Pulmonary artery endothelial cell (primary cell): ENCODE results near the gene TTR. TPM values are rescaled to one million over a fixed set of nuclear protein-coding genes. Genes with fewer than 3 reads are reported as not detected.
A peak's percentile ranks its signal among the peaks of the same experiment; 100 is the strongest.

ENCODE experiments used
- DNase-seq: peaks from one replicate; pipeline ENCODE4 v3.0.0-alpha.2; 2011; ENCODE audit warnings: low read depth, low spot score
- total RNA-seq: library from RNA; depleted of rRNA; stranded (reverse); fragments of >200 nt; gene quantifications from 2 replicates; pipeline ENCODE4 v1.2.3, GENCODE V29; 2014

Gene TTR
- total RNA-seq, 1 donor from 2014 or later: not detected

GRCh38 chr18:31579375-31579774 is 12.3 kb upstream of the TTR start:
- DNase-seq: no peak

- peak; percentile 29 for DNase-seq
Observed at GRCh38 chr18:31581498-31582197, 10.0 kb upstream of the TTR start.

GRCh38 chr18:31583185-31583854 is 8.4 kb upstream of the TTR start:
- no peak for DNase-seq

- DNase-seq: no peak
Observed at GRCh38 chr18:31585991-31586390, 5.7 kb upstream of the TTR start.

GRCh38 chr18:31586616-31587015 is 5.1 kb upstream of the TTR start:
- DNase-seq: no peak

- no peak for DNase-seq
Observed at GRCh38 chr18:31587529-31587928, 4.1 kb upstream of the TTR start.

- no peak for DNase-seq
Observed at GRCh38 chr18:31590570-31590969, 1.1 kb upstream of the TTR start.

GRCh38 chr18:31591113-31591512 is 564 bp upstream of the TTR start:
- DNase-seq: no peak

GRCh38 chr18:31592506-31593157 is 955 bp downstream of the TTR start:
- DNase-seq: no peak

GRCh38 chr18:31595121-31595771 is 3.6 kb downstream of the TTR start:
- no peak for DNase-seq

- DNase-seq: no peak
Observed at GRCh38 chr18:31596081-31596872, 4.6 kb downstream of the TTR start.

GRCh38 chr18:31598021-31598805 is 6.5 kb downstream of the TTR start:
- DNase-seq: no peak

- DNase-seq: no peak
Observed at GRCh38 chr18:31603315-31603714, 11.6 kb downstream of the TTR start.

GRCh38 chr18:31606265-31606664 is 14.6 kb downstream of the TTR start:
- DNase-seq: no peak

GRCh38 chr18:31607384-31607783 is 15.7 kb downstream of the TTR start:
- DNase-seq: no peak

GRCh38 chr18:31609886-31610285 is 18.2 kb downstream of the TTR start:
- DNase-seq: no peak

GRCh38 chr18:31610286-31611205 is 18.9 kb downstream of the TTR start:
- DNase-seq: no peak

- DNase-seq: no peak
Observed at GRCh38 chr18:31611511-31611910, 19.8 kb downstream of the TTR start.

GRCh38 chr18:31612124-31612523 is 20.4 kb downstream of the TTR start:
- DNase-seq: no peak
